NCI-H146 (cell line): Measurements from ENCODE around the gene BARX1.
A peak's percentile ranks its signal among the peaks of the same experiment; 100 is the strongest.

Source experiments
- DNase-seq: peaks from one replicate; lab custom pipeline; 2025; lab: John Stamatoyannopoulos, UW

Gene BARX1

GRCh38 chr9:93917121-93917853 lies 37.9 kb downstream of the BARX1 start:
- no peak for DNase-seq

GRCh38 chr9:93916358-93916757 lies 38.8 kb downstream of the BARX1 start:
- DNase-seq, result no peak

- DNase-seq, result no peak
Measured at GRCh38 chr9:93911801-93912554, 43.2 kb downstream of the BARX1 start.

- no peak for DNase-seq
Measured at GRCh38 chr9:93911136-93911745, 43.9 kb downstream of the BARX1 start.

- DNase-seq, result no peak
Measured at GRCh38 chr9:93910598-93910997, 44.6 kb downstream of the BARX1 start.

DNA sequence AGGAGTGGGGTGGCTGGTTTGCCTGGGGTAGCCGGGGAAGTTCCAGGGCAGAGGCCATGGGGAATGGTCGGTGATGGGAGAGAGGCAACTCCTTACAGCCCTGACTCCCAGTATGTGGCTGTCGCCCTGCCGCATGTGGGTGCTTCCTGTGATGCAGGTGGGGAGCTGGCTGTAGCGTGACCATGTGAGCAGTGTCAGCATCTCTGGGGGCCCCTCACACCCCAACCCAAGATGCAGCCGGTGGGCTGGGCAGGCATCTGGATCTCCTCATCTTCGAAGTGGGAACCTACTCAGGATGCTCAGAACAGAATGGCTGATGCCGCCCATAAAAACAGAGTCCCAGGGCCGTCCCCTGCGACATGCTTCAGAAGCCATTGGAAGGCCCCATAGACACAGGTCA lies 45.0 kb downstream of the BARX1 start:
- DNase-seq, result no peak

DNA sequence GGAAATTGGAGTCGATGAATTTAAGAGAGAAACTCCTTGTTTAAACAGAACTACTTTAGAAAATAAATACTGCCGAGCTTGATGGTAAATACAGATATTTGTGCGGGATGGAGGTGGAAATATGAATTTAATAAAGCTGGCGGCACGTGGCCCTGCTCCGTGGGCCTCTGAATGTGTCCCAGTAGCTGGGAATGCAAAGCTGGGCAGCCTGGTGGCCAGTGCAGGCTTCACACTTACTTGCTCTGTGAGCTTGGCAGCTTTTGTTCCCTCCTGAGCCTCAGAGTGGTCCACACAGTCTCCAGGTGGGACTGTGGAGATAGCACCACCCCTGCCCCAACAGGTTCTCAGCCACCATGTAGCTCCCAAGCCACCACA lies 45.9 kb downstream of the BARX1 start:
- DNase-seq, result no peak

- peak; percentile 67 for DNase-seq
Measured at GRCh38 chr9:93908591-93909241, 46.4 kb downstream of the BARX1 start.

DNA sequence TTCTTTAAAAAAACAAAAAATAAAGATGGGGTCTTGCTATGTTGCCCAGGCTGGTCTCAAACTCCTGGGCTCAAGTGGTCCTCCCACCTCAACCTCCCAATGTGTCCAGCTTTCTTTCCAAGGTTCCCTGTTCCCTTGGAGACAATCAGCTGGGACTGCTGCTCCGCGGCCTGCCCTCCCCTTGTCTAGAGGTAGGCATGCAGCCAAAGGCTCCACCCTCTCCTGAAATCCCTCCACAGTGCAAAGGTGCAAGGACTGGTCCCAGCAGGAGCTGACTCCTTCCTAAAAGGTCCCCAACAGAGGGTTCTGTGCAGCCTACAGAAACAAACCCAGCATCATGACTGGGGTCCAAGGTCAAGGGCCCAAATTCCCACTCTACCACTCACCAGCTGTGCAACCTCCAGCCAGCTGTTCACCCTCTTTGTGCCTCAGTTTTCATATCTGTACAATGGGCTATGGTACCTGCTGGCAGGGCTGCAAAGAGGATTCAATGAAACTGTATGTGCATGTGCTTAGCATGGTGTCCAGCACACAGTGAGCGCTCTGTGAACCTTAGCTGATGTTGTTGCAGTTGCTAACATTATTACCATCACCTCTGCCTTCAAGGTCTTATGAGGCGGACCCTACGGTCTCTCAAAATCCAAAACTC lies 47.5 kb downstream of the BARX1 start:
- DNase-seq, result no peak

GRCh38 chr9:93906195-93906880 lies 48.8 kb downstream of the BARX1 start:
- no peak for DNase-seq

GRCh38 chr9:93905473-93906133 lies 49.6 kb downstream of the BARX1 start:
- no peak for DNase-seq

DNA sequence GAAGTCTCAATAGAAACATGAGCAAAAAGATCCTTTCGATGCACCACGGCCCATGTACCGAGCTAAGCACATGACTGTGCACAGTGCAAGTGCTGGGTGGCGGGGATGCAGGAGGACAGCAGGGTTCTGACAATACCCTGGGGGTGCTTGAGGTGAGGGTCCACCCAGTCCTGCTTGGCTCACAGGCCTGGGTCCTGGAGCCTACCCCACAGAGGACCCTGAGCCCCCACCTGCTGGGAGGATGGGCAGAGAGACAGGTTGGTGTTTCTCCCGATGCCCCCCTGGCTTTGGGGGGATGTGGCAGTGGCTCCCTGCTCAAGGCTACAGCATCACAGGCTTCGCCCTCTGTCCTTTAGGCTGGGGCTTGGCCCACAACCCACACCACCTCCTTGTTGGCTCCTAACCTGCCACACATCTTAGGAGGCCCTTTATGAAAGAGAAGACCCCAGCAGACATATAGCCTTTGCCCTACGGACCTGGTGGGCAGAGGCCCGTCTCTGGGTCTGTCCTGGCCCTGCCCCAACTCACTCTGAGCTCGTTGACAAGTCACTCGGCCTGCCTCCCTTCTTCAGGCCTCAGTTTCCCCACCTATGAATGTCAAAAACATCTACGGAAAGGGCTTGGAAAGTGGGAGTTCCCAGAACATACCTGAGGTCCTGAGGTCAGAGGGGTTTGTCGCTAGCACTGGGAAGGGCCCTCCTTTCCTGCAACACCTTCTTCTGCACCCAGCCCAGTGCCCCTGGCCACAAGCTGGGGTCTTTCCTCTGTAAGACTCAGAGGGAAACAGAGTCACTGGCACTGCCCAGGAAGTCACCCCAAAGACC lies 50.3 kb downstream of the BARX1 start:
- DNase-seq, result no peak

DNA sequence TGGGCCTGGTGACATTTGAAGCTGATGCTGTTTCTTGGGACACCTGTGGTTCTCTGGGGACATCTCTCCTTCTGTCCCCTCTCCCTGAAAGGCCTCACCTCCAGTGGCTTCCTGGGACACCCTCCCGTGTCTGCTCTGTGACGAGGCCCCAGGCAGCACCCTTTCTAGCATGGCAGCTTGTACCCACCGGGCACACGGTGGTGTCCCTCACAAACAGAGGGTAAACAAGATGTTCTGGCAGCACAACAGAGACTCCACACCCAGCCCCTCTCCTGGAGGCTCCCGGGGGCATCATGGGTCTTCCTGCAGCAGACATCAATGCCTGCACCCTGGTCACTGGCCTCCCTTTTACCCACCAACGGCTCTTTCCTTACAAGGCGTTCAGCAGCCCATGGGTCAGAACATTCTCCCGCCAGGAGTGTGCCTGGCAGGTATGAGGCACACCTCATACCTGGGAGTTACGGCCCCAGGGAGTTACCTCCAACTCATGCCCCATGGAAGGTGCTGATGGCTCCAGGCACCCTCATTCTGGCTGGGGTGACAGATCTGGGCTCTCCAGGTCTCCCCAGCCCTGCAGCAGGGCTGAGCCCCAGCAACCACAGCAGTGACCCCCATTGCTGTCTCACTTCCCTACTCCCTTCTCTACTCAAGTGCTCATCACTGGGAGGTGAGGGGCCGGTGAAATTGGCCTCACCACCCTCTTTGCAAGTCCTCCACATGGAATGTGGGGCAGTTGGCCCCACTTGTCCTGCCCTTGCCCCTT lies 51.1 kb downstream of the BARX1 start:
- DNase-seq, result no peak

DNA sequence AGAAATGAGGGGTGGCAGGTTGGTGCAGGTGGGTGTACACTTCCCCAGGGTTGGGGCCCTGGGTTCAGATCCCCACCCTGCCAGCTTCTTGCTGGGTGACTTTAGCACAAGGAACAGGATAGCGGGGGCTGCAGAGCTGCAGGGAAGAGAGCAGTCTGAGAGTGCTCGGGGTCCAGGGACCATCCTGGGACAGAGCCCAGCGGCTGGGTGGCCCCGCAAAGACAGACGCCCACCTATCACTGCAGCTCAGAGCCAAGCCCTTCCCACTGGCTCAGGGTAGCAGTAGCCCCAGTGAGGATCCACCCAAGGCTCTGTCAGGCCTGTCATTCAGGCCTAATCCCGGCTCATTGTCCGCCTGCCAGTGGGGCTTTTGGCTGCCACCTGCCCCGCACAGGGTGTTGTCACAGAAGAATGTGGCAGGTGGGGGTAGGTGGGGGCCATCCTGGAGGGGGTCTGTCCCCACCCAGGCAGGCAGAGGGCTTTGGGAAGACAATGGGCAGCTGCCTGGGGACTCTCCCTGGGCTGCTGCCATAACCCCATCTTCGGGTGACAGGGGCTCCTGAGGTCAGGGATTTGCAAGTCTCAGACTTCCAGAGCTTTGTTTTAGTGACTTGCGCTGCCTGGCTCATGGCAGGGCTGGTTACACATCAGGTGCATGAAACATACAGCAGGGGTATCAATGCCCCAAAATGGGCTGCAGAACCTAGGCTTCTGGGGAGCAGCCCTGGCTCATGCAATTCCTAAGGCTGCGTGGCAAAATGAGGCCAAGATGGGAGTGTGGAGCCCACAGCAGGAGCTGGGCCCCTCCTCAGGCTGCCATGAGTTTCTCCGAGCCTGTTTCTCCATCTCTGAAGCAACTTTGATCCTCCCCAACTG lies 52.1 kb downstream of the BARX1 start:
- DNase-seq, result no peak

DNA sequence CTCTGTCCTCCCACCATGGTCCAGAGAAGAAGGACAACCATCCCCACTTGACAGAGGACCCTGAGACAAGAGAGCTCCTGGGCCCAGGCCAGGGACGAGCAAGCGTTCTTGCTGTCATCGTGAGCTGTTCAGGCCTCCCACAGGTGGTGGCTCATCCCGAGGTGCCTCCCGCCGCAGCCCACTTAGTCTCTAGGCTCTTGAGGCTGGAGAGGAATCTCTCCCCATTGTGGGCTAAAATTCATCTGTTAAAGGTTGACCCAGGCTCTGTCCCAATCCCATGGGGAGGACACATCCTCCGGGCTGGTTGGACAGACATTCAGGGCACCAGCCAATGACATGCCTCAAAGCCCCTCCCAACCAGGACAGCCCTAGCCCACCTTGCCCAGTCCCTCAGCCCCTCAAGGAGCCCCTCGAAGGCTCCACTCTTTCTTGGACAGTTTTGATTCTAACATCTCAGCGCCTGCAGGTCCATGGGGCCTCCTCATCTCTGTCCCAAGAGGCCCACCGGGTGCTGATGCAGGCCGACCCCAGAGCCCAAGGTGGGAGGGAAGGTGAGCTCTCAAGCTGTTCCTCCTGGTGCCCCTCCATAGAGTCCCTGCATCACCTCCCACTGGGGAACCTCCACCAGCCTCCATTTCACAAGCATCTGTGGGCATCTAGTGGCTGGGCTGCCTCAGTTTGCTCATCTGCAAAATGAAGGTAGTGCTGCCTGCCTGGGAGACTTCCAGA lies 52.9 kb downstream of the BARX1 start:
- no peak for DNase-seq
